ENCODE data around the gene EMX2. TPM values are rescaled to one million over a fixed set of nuclear protein-coding genes. Genes with fewer than 3 reads are reported as not detected.

Gene EMX2
- total RNA-seq, 1 donor from 2014 or later, result not detected

DNA sequence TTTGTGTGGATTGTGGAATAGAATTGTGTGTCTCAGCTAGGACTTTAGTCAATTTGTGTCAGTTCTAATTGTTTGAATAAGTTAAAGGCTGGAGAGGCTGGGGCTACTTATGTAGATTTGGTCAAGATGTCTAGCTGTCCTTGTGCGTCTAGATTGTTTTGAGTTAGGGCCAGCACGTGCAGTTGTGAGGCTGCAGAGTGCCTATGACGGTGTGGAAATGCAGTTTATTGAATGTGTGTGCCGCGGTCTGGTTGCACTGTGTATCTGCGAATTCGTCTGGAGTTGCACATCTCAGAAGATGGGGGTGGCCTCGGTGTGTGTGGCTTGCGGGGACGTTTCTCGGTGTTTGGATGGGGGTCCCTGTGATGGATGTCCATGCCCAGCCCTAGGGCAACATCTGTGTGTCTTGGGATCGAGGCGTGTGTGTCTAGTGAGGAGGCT, 10.2 kb downstream of the EMX2 start:
- no peak for DNase-seq
- intact Hi-C loops (cut with DNase I), result no loop called here

DNA sequence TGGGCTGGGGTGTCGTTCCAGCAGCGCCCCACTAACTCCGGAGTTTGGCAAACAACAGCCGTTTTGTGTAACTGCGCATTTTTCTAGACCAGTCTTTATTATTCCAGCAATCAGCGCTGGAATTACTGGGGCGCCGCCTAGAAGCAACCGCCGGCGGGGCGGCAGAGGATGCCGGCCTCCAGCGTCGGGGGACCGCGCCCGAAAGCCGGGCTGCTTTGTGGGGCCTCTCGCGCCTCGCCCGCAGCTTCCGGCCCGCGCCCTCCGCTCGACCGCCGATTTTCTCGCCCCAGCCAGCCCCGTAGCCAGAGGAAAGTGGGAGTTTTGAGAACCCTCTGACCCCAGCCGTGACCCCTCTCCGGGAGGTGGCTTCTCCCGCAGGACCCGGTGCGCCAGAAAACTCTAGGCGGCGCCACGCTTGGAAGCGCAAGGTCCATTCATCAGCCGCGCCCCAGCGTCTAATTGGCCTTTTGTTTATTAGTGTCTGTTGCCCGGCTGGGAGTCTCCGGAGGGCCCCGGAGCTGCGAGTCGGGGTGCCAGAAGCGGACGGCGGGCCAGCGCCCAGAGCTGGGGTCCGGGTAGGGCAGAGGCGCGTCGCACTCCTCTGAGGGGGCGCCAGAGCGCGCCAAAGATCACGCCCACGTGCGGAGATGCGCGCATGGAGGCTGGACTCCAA, 10.7 kb downstream of the EMX2 start:
- intact Hi-C loops (cut with DNase I), result no loop called here
- no peak for DNase-seq
- ATAC-seq (ENCODE audit: poor library complexity), result no peak

More for the DNA sequence above, 10.2 kb downstream of the EMX2 start:
- no peak for ATAC-seq (ENCODE audit: poor library complexity)

DNA sequence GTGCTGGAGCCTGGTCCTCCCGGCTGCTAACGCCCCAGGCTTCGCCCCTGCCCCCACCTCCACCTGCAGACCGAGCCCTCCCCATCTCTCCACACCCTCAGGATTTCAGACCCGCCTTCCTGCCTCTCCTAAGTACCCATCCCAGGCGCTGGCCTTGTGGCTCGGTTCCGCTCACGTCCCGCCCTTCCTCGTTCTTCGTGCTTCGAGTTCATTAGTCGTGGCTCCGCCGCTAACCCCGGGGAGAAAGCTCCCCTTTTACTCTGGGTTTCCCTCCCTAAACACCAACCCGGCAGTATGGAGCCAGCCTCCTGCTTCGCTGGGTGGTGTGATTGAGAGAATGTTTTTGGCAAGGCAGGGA, 11.2 kb downstream of the EMX2 start:
- DNase-seq, result no peak
- intact Hi-C loops (cut with DNase I), result no loop called here
- no peak for ATAC-seq (ENCODE audit: poor library complexity)

DNA sequence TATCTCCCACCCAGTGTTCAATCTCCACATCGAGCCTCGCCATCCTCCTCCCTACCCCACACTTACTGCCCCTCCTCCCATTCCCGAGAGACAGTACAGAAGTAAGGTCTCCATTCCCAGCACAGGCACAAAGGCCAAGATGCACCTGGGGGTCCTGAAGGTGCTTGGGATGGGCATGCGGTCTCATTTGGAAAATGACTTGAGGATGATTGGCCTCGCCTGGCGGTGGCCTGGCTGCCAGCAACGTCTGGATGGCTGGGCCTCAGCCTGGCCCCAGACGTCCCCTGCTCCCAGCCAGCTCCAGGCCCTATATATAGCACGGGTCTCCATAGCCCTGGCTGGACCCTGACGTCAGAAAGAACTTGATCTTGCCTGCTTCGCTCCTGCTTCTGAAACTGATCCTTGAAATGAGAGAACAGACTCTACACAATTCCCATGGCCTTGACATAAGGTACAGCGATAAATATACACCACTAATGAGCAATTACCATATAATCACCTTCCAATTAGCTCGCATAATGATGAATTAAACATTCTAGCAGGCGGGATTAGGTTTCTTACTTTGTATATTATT, 11.8 kb downstream of the EMX2 start:
- intact Hi-C loops (cut with DNase I), result no loop called here
- no peak for ATAC-seq (ENCODE audit: poor library complexity)
- no peak for DNase-seq

- intact Hi-C loops (cut with DNase I), result no loop called here
- ATAC-seq (ENCODE audit: poor library complexity) (no peak), DNase-seq (no peak)
These were observed 12.5 kb downstream of the EMX2 start for GRCh38 chr10:117555017-117555416.

GRCh38 chr10:117555863-117556262, 13.3 kb downstream of the EMX2 start:
- DNase-seq, result no peak
- intact Hi-C loops (cut with DNase I), result no loop called here
- no peak for ATAC-seq (ENCODE audit: poor library complexity)

GRCh38 chr10:117556356-117556755, 13.8 kb downstream of the EMX2 start:
- ATAC-seq (ENCODE audit: poor library complexity) (no peak), DNase-seq (no peak)
- intact Hi-C loops (cut with DNase I), result no loop called here

DNA sequence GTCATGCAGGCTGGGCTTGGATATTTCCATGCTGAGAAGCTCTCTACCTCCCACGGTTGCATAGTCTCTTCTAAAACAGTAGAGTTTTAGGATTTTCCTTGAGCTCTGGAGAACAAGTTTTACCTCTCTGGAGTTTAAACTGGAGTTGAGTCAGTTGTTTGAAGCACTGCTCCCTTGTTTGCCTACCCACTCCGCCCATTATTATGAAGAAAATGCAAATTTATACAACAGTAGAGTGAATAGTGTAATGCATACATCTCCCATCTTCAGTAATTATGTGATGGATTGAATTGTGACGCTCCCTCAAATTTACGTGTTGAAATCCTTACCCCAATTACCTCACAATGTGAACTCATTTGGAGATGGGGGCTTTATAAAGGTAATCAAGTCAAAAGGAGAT, 17.2 kb downstream of the EMX2 start:
- intact Hi-C loops (cut with DNase I), result no loop called here
- no peak for ATAC-seq (ENCODE audit: poor library complexity)
- no peak for DNase-seq

GRCh38 chr10:117560942-117561341, 18.4 kb downstream of the EMX2 start:
- intact Hi-C loops (cut with DNase I), result no loop called here
- no peak for DNase-seq
- no peak for ATAC-seq (ENCODE audit: poor library complexity)

DNA sequence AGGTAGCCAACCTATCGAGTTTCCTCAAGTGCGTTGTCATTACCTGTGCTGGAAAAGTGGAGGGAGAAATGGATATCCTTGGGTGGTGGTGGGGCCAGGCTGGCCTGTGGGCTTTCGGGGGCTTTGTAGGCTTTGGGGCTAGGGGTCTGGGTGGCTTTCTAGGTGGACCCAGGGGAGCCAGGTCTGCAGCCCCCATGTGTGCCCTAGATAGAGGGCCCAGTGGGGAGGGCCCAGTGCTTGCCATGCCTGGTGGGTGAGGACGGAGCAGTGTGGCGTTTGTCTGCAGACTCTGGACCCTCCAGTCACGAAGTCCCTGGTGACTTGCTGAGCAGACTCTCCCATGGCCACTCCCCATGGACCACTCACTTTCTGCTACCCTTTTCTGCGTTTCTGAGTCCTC, 19.7 kb downstream of the EMX2 start:
- intact Hi-C loops (cut with DNase I), result no loop called here
- no peak for ATAC-seq (ENCODE audit: poor library complexity)
- no peak for DNase-seq

- intact Hi-C loops (cut with DNase I), result no loop called here
- DNase-seq, result no peak
- ATAC-seq (ENCODE audit: poor library complexity), result no peak
These were observed 20.6 kb downstream of the EMX2 start for GRCh38 chr10:117562896-117563737.

- intact Hi-C loops (cut with DNase I), result no loop called here
- ATAC-seq (ENCODE audit: poor library complexity) (no peak), DNase-seq (no peak)
These were observed 21.2 kb downstream of the EMX2 start for GRCh38 chr10:117563780-117564179.

- DNase-seq (no peak), ATAC-seq (ENCODE audit: poor library complexity) (no peak)
- intact Hi-C loops (cut with DNase I), result no loop called here
These were observed 22.5 kb downstream of the EMX2 start for GRCh38 chr10:117565068-117565467.

DNA sequence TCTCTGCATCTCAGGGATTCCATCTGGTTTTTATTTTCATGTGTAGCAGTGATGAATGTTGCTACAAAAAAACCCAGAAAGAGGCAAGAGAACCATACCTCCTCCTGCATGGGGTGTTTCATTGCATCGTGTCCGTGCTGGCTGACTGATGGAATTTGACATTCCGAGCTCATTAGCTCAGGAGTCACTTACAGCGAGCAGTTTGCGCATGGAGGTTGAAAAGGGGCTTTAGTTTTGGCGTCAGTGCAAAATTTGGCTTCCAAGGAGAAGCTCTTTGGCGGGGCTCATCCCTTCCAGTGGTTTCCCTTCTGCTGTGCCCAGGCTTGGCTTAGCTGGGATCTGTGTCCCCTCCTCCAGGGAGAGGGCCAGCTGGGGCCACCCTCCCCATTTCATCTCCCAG, 25.8 kb downstream of the EMX2 start:
- ATAC-seq (ENCODE audit: poor library complexity), result no peak
- intact Hi-C loops (cut with DNase I), result no loop called here
- DNase-seq, result no peak

GRCh38 chr10:117569610-117570390, 27.3 kb downstream of the EMX2 start:
- DNase-seq (no peak), ATAC-seq (ENCODE audit: poor library complexity) (no peak)
- intact Hi-C loops (cut with DNase I), result no loop called here

DNA sequence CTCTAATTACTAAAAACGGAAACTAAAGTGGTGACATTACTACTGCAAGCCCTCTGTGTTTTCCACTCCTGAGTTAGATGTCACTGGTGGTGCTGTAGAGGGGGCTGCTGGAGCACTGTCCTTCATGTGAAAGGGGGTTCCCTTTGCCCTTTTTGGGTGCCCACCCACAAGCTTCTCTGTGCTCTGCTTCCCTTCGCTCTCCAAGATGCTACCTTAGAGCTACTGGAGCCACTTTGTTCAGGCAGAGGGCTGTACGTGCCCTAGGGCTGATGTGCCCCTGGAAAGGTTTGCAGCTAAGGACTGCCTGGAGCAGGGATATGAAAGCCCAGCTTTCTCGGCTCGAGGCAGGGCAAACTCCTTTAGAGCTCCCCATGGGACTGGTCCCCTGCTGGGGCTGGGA, 28.3 kb downstream of the EMX2 start:
- DNase-seq, result no peak
- intact Hi-C loops (cut with DNase I), result no loop called here

GRCh38 chr10:117574498-117575146, 32.1 kb downstream of the EMX2 start:
- intact Hi-C loops (cut with DNase I), result no loop called here
- ATAC-seq (ENCODE audit: poor library complexity) (no peak), DNase-seq (no peak)

More for the DNA sequence above, 28.3 kb downstream of the EMX2 start:
- no peak for ATAC-seq (ENCODE audit: poor library complexity)

DNA sequence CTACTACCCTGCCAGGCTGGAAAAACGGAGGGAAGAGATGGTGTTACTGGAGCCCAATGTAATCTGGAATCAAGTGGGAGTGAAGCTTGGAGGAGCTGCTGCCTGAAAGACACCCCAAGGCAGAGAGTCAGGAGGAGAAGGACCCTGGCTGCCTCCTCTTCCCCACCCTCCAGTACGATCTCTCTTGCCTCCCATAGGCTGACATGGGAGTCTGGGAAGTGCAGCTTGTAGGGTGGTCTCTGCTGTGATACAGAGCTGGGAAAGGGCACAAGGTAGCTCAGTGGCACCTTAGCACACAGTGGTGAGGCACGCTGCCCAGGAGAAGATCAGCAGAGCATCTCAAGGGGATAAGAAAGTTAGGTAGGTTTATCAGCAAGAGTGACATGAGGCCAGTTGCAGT, 35.9 kb downstream of the EMX2 start:
- no peak for DNase-seq
- intact Hi-C loops (cut with DNase I), result no loop called here
- ATAC-seq (ENCODE audit: poor library complexity), result no peak

Data from Right ventricle myocardium superior (tissue), 1 donor.